ENCODE data around the gene ENTREP3. TPM values are rescaled to one million over a fixed set of nuclear protein-coding genes. Genes with fewer than 3 reads are reported as not detected.

ENTREP3 gene
- total RNA-seq, 4 donors from 2014 or later, result 7.9 to 22.3 (median 18.8) TPM

DNA sequence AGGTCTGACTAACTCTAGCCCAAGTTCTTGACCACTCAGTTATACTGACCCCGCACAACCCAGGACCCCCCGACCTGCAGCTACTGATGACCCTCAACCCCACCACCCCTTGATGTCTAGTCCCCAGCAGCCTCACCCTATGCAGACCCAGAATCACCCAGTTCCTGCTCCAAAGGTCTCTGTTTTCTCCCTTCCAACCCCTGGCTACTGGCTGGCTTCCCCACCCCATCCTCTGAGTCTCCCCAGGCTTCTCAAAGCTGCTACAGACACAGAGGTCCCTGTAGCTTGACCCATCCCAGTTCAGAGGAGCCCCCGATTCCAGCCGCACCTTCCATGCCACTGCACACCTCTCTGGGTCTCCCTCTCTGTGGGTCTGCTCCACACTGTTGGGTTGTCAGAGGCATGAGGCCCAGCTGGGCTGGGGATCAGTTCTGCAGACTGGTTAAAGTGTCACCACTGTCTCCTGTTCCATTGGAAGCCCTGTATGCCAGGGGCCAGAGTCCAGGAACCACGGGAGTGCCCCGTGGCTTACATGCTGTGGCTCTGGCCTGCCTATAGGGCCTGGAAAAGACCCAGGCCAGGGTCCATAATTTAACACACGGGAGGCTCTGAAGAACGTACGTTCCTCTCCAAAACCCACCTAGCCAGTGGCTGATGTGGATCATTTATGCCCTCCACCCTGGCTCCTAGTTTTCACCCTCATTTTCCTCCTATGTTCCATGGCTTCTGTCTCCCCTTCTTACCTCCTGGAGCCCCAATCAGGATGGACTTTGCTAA is 45.5 kb upstream of the ENTREP3 start:
- DNase-seq (no peak), ATAC-seq (no peak)
- no peaks in the 10 kb centered on the region for H3K36me3 ChIP-seq
- H3K27ac ChIP-seq, result no peak overlapping the region
- peaks cover 0 to 10% (median 5%) of the 10 kb centered on the region in 3 donors for H3K27me3 ChIP-seq
- no peak for TF ChIP-seq POLR2A (IDR thresholded peaks at IDR 0.05)
- TF ChIP-seq, protein P1, sequence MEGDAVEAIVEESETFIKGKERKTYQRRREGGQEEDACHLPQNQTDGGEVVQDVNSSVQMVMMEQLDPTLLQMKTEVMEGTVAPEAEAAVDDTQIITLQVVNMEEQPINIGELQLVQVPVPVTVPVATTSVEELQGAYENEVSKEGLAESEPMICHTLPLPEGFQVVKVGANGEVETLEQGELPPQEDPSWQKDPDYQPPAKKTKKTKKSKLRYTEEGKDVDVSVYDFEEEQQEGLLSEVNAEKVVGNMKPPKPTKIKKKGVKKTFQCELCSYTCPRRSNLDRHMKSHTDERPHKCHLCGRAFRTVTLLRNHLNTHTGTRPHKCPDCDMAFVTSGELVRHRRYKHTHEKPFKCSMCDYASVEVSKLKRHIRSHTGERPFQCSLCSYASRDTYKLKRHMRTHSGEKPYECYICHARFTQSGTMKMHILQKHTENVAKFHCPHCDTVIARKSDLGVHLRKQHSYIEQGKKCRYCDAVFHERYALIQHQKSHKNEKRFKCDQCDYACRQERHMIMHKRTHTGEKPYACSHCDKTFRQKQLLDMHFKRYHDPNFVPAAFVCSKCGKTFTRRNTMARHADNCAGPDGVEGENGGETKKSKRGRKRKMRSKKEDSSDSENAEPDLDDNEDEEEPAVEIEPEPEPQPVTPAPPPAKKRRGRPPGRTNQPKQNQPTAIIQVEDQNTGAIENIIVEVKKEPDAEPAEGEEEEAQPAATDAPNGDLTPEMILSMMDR (IDR thresholded peaks at IDR 0.05 in 4 of 5, conservative IDR thresholded peaks at IDR 0.05 in 1 of 5), result no peak
- intact Hi-C loops (cut with DNase I; ENCODE audit: low total_unique reads) (no loop called here), in situ Hi-C loops (cut with MboI; ENCODE audit: low sequenced_read_pairs in 4 of 4) (no loop called here)
- no peaks in the 10 kb centered on the region for H3K4me1 ChIP-seq
- no peak overlapping the region for H3K4me3 ChIP-seq
- H3K9me3 ChIP-seq, result no peaks in the 10 kb centered on the region

DNA sequence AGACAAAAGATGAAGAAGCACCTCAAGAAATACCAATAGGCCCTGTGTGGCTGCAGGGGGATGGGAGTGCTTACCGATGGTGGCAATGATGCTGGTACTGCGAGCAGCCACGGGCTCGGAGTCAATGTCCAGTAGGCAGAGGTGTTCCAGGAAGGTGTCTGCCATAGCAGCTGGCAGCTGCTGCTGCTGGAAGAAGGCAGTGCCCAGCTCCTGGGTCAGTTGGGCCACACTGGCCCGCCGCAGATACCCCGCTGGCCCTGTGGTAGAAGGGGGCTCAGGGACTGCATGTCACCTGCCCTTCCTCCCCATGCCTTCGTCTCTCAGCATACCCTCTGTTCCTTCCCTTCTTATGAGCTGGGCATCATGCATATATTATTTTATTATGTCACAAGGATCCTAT is 44.7 kb upstream of the ENTREP3 start:
- Histone ChIP-seq H3K36me3 (no peaks in the 10 kb centered on the region), H3K9me3 (no peaks in the 10 kb centered on the region), H3K27me3 (peaks cover 4 to 17% (median 12%) of the 10 kb centered on the region in 3 donors), H3K4me1 (no peaks in the 10 kb centered on the region), H3K4me3 (no peak overlapping the region), H3K27ac (no peak overlapping the region)
- TF ChIP-seq, protein P1 (IDR thresholded peaks at IDR 0.05 in 4 of 5, conservative IDR thresholded peaks at IDR 0.05 in 1 of 5), result no peak
- TF ChIP-seq POLR2A (IDR thresholded peaks at IDR 0.05), result no peak
- ATAC-seq, result no peak
- in situ Hi-C loops (cut with MboI; ENCODE audit: low sequenced_read_pairs in 4 of 4) (no loop called here), intact Hi-C loops (cut with DNase I; ENCODE audit: low total_unique reads) (no loop called here)
- no peak for DNase-seq

DNA sequence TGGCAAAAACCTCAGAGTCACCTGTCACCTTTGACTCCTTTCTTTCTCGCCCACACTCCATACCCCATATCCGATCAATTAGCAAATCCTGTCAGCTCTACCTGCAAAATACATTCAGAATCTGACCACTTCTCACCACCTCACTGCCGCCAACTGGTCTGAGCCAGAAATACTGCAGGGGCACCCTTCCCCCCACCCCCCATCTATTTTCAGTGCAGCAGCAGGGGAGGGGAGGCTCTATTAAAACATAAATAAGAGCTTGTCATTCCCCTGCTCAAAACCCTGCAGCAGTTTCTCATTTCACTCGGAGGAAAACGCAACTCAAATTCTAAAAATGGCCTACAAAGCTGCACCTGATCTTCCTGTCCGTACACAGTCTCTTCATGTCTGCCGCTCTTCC is 42.1 kb upstream of the ENTREP3 start:
- peaks cover 17 to 25% (median 24%) of the 10 kb centered on the region in 3 donors for H3K27me3 ChIP-seq
- no peaks in the 10 kb centered on the region for H3K9me3 ChIP-seq
- H3K36me3 ChIP-seq, result no peaks in the 10 kb centered on the region
- H3K4me1 ChIP-seq, result no peaks in the 10 kb centered on the region
- intact Hi-C loops (cut with DNase I; ENCODE audit: low total_unique reads) (no loop called here), in situ Hi-C loops (cut with MboI; ENCODE audit: low sequenced_read_pairs in 4 of 4) (no loop called here)
- no peak overlapping the region for H3K27ac ChIP-seq
- no peak for TF ChIP-seq POLR2A (IDR thresholded peaks at IDR 0.05)
- TF ChIP-seq, protein P1 (IDR thresholded peaks at IDR 0.05 in 4 of 5, conservative IDR thresholded peaks at IDR 0.05 in 1 of 5), result no peak
- no peak overlapping the region for H3K4me3 ChIP-seq
- DNase-seq (no peak), ATAC-seq (no peak)

DNA sequence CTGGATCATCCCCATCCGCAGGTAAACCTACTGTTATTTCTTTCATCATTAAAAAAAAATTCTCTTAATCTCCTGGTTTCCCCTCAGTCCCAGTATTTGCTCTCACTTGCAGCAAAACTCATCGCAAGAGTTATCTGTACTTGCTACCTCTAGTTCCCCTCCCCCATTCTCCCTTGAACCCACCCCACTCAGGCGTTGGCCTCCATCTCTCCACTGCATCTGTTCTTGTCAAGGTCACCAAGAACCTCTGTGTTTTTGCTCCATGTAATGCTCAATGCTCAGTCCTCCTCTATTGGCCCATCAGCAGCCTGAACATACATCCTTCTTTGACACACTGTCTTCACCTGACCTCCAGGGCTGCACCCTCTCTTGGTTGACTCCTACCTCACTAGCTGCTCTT is 41.4 kb upstream of the ENTREP3 start:
- H3K4me3 ChIP-seq, result no peak overlapping the region
- H3K9me3 ChIP-seq, result no peaks in the 10 kb centered on the region
- in situ Hi-C loops (cut with MboI; ENCODE audit: low sequenced_read_pairs in 4 of 4) (no loop called here), intact Hi-C loops (cut with DNase I; ENCODE audit: low total_unique reads) (no loop called here)
- DNase-seq, result no peak
- no peaks in the 10 kb centered on the region for H3K4me1 ChIP-seq
- no peaks in the 10 kb centered on the region for H3K36me3 ChIP-seq
- H3K27ac ChIP-seq, result no peak overlapping the region
- TF ChIP-seq POLR2A (IDR thresholded peaks at IDR 0.05), result no peak
- TF ChIP-seq, protein P1 (IDR thresholded peaks at IDR 0.05 in 4 of 5, conservative IDR thresholded peaks at IDR 0.05 in 1 of 5), result no peak
- H3K27me3 ChIP-seq, result peaks cover 17 to 25% (median 24%) of the 10 kb centered on the region in 3 donors
- ATAC-seq, result no peak

DNA sequence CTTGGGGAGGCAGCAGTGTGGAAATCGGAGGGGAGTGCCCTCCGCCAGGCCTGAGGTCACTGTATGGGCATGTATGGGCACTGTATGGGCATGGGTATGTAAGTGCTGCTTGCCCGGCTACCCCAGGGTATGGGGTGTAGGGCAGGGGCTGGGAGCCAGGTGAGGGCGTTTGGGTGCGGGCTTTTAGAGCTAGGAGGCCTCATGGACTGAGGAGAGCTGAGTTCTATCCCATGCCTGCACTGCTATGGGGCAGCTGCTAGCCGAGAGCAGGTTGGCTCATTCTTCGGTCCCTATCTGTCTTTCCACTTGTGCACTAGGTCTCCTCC is 40.6 kb upstream of the ENTREP3 start:
- ATAC-seq (no peak), DNase-seq (no peak)
- in situ Hi-C loops (cut with MboI; ENCODE audit: low sequenced_read_pairs in 4 of 4), result no loop called here
- Histone ChIP-seq H3K27me3 (peaks cover 17 to 25% (median 24%) of the 10 kb centered on the region in 3 donors), H3K4me1 (no peaks in the 10 kb centered on the region), H3K4me3 (no peak overlapping the region), H3K36me3 (no peaks in the 10 kb centered on the region), H3K27ac (no peak overlapping the region), H3K9me3 (no peaks in the 10 kb centered on the region)
- TF ChIP-seq, protein P1 (IDR thresholded peaks at IDR 0.05 in 4 of 5, conservative IDR thresholded peaks at IDR 0.05 in 1 of 5), result no peak
- no peak for TF ChIP-seq POLR2A (IDR thresholded peaks at IDR 0.05)
- intact Hi-C loops (cut with DNase I; ENCODE audit: low total_unique reads), result no loop called here
